T-helper 1 cell (primary cell): ENCODE data around the gene PFKFB4.

Experiments used
- DNase-seq, 5 donors: peaks; one replicate each; pipeline ENCODE4 v3.0.0-alpha.2; 2012 to 2020

The PFKFB4 gene

GRCh38 chr3:48528754-48529153 is 27.8 kb downstream of the PFKFB4 start:
- no peak for DNase-seq

DNA sequence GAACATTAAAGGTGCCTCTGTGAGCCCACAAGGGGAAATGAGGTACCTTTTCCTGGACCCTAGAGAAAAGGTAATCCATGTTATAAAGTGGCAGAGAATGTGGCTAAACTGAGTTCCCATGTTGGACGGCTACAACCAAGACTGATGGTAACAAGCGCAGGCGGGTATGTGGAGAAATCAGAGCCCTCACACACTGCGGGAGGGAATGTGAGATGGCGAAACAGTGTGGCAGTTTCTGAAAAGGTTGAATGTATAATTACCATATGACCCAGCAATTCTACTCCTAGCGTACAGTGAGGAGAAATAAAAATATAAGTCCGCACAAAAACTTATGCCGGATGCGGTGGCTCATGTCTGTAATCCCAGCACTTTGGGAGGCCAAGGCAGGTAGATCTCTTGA is 28.6 kb downstream of the PFKFB4 start:
- no peak for DNase-seq

GRCh38 chr3:48524970-48525369 is 31.6 kb downstream of the PFKFB4 start:
- DNase-seq: no peak

GRCh38 chr3:48521635-48522034 is 35.0 kb downstream of the PFKFB4 start:
- DNase-seq: no peak

GRCh38 chr3:48519277-48519643 is 37.3 kb downstream of the PFKFB4 start:
- DNase-seq: no peak

DNA sequence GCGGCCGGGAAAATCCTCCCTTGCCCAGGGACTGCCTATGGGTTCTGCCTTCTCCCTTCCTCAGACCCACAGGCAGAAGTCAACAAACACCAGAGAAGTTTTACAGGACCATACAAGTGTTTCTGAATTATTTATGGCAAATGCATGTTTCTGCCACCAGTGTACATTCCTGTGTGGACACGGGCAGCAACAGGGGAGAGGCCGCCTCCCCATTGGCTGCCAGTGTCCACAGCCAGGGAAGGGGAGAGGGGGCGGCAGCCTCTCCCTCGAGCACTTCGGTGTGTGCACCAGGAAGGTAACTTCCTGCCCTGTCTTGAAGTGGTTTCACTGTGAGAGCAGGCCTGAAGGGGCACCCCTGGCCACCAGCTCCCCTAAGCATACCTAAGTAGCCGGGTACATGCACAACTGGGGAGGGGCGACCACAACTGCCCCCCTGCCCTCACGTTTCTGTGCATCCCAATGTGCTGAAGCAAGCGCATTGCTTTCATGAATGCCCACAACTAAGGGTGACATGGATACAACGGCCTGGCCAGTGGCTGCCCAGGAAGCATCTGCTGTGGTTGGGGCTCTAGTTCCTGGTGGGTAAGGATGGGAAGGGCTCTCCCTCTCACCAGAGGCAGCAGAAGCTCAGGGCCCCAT is 37.8 kb downstream of the PFKFB4 start:
- DNase-seq: no peak

DNA sequence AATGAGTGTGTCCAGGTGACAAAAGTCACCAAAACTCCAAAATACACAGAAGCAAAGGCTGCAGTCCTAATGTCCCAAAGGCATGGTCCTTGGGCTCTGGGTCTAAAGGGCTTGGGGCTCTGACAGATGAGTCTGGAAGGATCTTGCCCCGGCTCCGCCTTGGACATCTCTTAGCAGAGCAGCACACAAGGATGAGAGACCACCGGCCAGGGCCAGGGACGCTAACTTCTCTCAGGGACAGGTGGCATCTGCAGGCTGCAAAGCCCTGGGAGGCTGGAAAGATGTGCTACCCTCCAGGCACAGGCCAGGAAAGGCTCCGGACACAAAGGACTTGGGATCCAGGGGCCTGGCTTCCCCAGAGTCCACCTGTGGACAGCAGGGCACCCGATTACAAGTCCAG is 38.5 kb downstream of the PFKFB4 start:
- no peak for DNase-seq

DNA sequence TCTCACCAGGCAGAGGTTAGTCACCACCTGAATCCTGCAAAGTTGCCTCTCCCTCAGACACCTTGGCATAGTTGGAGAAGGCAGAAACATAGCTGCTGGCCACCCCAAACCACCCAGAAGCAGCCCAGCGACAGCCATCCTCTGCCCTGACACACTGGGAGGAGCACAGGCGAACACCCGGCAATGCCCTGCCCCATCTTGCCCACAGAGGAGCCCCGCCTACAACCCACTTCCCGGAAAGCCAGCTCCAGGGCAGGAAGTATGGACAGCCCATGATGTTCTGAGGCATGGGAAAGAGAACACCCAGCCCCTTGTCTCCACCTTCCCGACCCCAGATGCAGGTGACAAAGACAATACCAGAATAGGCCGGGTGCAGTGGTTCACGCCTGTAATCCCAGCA is 40.0 kb downstream of the PFKFB4 start:
- peak in 1 of 5 donors; percentile 50 for DNase-seq

DNA sequence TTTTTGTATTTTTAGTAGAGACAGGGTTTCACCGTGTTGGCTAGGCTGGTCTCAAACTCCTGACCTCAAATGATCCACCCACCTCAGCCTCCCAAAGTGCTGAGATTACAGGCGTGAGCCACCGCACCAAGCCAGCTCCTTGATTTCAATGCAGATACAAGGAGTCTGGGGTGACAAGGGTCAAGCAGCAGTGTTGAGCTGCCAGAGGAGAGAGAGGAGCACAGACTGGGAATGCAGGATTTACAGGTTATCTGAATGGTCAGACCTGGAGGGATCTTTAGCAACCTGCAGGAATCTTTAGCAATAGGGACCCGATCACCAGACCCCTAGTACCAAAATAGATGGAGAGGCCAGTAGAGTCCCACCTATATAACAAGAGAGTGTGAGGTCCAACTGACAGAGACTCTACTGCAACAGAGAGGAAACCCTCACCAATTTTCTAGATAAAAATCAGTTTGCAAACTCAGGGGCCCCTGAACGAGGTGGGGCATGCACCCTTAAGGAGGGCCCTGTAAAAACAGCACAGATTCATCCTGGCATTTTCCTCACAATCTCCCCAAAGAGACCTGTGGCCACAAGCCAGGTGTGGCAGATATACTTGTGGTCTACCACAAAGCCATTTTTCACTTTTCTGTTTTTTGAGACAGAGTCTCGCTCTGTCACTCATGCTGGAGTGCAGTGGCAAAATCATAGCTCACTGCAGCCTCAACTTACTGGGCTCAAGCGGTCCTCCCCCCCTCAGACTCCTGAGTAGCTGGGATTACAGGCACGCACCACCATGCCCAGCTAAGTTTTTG is 42.0 kb downstream of the PFKFB4 start:
- DNase-seq: peak in 1 of 5 donors; percentile 76

GRCh38 chr3:48511551-48511950 is 45.1 kb downstream of the PFKFB4 start:
- no peak for DNase-seq

DNA sequence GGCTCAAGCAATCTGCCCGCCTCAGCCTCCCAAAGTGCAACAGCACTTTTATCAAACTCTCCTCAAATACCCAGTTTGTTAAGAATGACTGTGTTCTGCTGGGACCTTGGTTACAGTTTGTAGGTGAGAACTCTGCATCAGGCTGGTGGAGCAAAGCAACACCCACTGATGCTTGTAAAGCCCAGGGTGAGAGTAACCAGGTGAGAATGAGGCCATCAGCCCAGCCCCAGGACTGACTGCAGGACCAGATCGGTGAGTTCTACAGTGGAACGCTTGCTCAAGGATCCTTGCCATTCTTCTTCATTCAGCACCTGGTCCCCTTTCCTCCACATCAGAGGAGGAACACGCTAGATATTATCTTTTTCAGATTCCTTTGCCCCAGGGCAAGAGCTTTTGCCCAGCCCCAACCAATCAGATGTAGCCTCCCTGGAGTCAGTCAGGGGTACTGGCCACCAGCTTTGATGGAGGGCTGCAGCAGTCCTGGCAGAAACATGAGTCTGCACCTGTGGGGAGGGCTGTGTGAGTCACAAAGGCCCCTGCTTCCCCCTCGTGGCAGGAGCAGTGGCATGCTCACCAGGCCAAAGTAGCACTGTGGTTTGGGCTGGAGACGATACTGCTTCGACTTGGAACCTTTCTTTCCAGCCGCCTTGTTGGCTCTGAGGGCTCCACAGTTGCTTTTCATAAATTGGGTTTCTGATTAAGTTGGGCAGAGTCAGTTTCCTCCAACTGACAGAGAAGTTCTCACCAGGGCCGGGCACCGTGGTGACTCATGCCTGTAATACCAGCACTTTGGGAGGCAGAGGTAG is 49.1 kb downstream of the PFKFB4 start:
- peak; percentile 49 to 82 (median 62) for DNase-seq

GRCh38 chr3:48505968-48506504 is 50.6 kb downstream of the PFKFB4 start:
- no peak for DNase-seq

DNA sequence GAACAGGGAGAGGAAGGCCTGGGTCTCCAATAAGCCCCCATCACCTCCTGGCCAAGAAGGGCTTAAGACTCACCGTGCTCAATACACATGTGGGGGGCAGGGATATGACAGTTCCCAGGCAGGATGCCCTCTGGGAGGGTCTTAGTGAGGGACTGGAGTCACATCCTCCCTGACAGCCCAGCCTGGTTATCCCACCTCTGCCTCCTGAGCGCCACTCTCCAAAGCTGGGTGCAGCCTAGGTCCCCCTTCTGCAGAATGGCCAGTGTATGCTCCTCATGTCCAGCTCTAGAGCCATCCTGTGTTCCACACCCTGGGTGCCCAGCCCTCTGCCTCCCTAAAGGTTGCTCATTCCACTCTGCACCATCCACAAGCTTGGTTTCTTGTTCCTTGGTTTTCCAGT is 51.5 kb downstream of the PFKFB4 start:
- no peak for DNase-seq

DNA sequence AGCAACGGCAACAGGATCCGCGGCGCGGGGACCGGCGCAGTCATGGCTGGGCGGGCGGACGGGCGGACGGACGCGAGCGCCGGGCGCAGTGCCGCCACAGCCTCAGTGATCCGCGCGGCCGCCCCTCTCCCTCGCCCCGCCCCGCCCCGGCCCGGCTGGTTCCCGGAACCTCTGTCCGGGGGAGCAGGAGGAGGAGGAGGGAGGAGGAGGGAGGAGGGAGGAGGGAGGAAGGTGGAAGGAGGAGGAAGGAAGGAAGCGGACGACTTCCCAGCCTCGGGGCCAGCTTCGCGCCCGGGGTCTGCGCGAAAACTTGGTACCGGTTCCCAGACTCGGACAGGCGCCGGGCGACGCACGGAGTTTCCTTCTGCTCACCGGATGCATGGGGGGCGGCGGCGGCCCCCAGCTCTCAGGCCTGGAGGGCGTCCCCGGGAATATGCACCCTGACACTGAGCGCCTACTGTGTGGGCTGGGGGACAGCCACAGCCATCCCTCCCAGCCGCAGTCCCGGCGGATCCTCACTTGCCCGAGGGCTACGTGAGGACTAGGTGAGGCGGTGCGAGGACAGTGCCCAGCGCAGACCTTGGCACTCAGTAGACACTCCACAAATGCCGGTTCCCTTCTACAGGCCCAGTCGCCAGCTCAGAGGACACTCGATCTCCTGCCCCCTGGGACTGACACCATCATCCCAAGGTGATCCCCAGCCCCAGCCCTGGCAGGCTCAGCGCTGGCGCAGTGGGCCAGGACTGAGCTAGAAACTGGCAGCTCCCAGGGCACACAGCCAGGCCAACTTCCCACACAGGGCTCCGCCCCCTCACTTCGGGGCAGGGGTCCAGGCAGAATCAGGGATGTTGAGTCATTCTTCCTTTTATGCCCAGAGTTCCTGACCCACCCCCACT is 52.3 kb downstream of the PFKFB4 start, which contains the start of gene SHISA5:
Gene SHISA5, minus strand, starts transcription at position 124 of the 896 bp plus-strand sequence. Its CDS starts 80 bp downstream, at position 44.
- peak in 4 of 5 donors; percentile 30 to 57 (median 40) for DNase-seq

GRCh38 chr3:48503401-48504050 is 53.1 kb downstream of the PFKFB4 start:
- DNase-seq: no peak

DNA sequence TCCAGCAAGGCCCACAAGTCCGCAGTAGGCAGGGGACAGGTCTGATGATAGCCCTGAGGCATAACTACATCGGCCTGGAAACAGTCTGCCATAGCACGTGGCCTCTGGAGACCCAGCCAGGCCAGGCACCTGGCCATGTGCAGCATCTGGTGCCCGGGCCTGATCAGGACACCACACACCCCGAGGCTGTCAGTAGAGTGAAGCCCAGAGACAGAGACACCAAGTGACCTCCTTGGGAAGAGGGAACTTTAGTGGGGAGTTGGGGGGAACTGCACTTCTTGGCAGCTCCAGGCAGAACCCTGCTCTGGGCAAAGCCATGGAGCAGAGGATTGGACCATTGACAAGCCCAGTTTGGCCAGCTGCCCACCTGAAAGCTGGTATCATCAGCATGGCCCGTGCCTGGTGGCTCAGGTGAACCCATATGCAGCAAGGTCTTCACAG is 53.9 kb downstream of the PFKFB4 start:
- no peak for DNase-seq

GRCh38 chr3:48502121-48502520 is 54.5 kb downstream of the PFKFB4 start:
- DNase-seq: no peak

DNA sequence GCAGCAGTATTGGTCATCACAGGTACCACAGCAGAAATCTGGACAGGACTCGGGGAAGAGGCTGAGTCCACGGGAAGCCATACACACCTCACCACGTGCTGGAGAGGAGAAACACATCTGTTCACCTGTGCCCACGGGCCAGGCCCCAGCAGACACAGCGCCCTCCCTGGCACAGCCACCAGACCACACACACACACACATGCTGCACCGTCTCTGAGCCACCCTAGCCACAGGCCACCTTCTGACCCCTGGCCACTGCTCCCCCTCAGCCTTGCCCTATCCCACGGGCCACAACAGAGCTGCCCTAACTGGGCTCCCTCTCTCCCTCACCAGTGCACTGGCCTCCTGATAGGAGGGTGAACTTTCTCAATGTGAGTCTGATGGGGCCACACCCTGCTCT is 55.4 kb downstream of the PFKFB4 start:
- DNase-seq: no peak

- no peak for DNase-seq
Measured at GRCh38 chr3:48500656-48501055, 55.9 kb downstream of the PFKFB4 start.

DNA sequence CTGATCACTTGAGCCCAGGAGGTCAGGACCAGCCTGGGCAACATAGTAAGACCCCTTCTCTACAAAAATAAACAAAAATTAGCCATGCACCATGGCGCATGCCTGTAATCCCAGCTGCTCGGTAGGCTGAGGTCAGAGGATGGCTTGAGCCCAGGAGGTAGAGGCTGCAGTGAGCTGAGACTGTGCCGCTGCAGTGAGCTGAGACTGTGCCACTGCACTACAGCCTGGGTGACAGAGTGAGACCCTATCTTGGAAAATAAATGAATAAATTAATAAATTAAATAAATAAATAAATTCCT is 63.5 kb downstream of the PFKFB4 start:
- no peak for DNase-seq

- DNase-seq: no peak
Measured at GRCh38 chr3:48492461-48493202, 64.0 kb downstream of the PFKFB4 start.
